Measurements from ENCODE around the gene MKNK2.

- TF ChIP-seq EZH2 (IDR thresholded peaks at IDR 0.05) = no peak
- TF ChIP-seq POLR2AphosphoS5 (IDR thresholded peaks at IDR 0.05; ENCODE audit: borderline replicate concordance, low read depth, low read length) = no peak
- no peak for TF ChIP-seq FOXP2 (optimal IDR thresholded peaks at IDR 0.05; ENCODE audit: control extremely low read depth, extremely low read length, insufficient read depth)
Observed at GRCh38 chr19:2016041-2016807, 34.8 kb downstream of the MKNK2 start.

Data from SK-N-MC (cell line).